HepG2 (cell line): ENCODE measurements around the gene C12orf43. TPM values are rescaled to one million over a fixed set of nuclear protein-coding genes. Genes with fewer than 3 reads are reported as not detected.

Experiments used
- BRD4 ChIP-seq: sonication (generic); formaldehyde crosslinking; IDR thresholded peaks from 2 replicates; pipeline ENCODE4 v1.4.0; 2020; ENCODE audit warnings: missing genetic modification reagents
- DR1 ChIP-seq: sonication (generic); formaldehyde crosslinking; IDR thresholded peaks from 2 replicates; pipeline ENCODE4 v1.8.0; 2021; ENCODE audit warnings: mild to moderate bottlenecking, missing genetic modification reagents, inconsistent platforms
- GTF3A ChIP-seq: sonication (generic); formaldehyde crosslinking; conservative IDR thresholded peaks from 2 replicates; pipeline ENCODE4 v1.4.0; 2020; ENCODE audit warnings: mild to moderate bottlenecking, missing genetic modification reagents
- IKZF4 ChIP-seq: sonication (generic); formaldehyde crosslinking; IDR thresholded peaks from 2 replicates; pipeline ENCODE4 v1.5.1; 2020; ENCODE audit warnings: borderline replicate concordance, mild to moderate bottlenecking, low read depth, missing genetic modification reagents; ENCODE audit errors: not compliant biosample characterization
- MBD4 ChIP-seq: IDR thresholded peaks from 2 replicates; pipeline ENCODE4 v1.6.1; 2012; ENCODE audit warnings: low read length, inconsistent platforms, borderline replicate concordance
- MEIS2 ChIP-seq: sonication (generic); formaldehyde crosslinking; IDR thresholded peaks from 2 replicates; pipeline ENCODE4 v1.9.0; 2021; ENCODE audit warnings: mild to moderate bottlenecking, missing genetic modification reagents
- PATZ1 ChIP-seq: sonication (generic); formaldehyde crosslinking; IDR thresholded peaks from 2 replicates; pipeline ENCODE4 v1.4.0; 2020; ENCODE audit warnings: missing genetic modification reagents
- PLSCR1 ChIP-seq: sonication (generic); formaldehyde crosslinking; IDR thresholded peaks from 2 replicates; pipeline ENCODE4 v1.5.0; 2020; ENCODE audit warnings: missing genetic modification reagents, mild to moderate bottlenecking, borderline replicate concordance
- SALL1 ChIP-seq: sonication (generic); formaldehyde crosslinking; IDR thresholded peaks from 2 replicates; pipeline ENCODE4 v1.8.0; 2022; ENCODE audit warnings: mild to moderate bottlenecking, missing genetic modification reagents
- SMARCE1 ChIP-seq: fragments of 450-650 bp; IDR thresholded peaks from 2 replicates; pipeline ENCODE4 v1.6.1; 2017; ENCODE audit warnings: borderline replicate concordance
- TMF1 ChIP-seq: sonication (generic); formaldehyde crosslinking; IDR thresholded peaks from 2 replicates; pipeline ENCODE4 v1.8.1; 2022; ENCODE audit warnings: low read depth, missing genetic modification reagents
- ZBTB20 ChIP-seq: sonication (generic); formaldehyde crosslinking; IDR thresholded peaks from 2 replicates; pipeline ENCODE4 v1.8.1; 2023; ENCODE audit warnings: missing genetic modification reagents, low read depth, mild to moderate bottlenecking, borderline replicate concordance
- ZNF230 ChIP-seq: sonication (generic); formaldehyde crosslinking; IDR thresholded peaks from 2 replicates; pipeline ENCODE4 v1.4.0; 2020; ENCODE audit warnings: mild to moderate bottlenecking, missing genetic modification reagents
- ZNF317 ChIP-seq: sonication (generic); formaldehyde crosslinking; IDR thresholded peaks from 2 replicates; pipeline ENCODE4 v1.5.0; 2020; ENCODE audit warnings: mild to moderate bottlenecking, missing genetic modification reagents
- ZNF556 ChIP-seq: sonication (generic); formaldehyde crosslinking; IDR thresholded peaks from 2 replicates; pipeline ENCODE4 v1.4.0; 2020; ENCODE audit warnings: mild to moderate bottlenecking, missing genetic modification reagents, borderline replicate concordance
- ZNF558 ChIP-seq: sonication (generic); formaldehyde crosslinking; IDR thresholded peaks from 2 replicates; pipeline ENCODE4 v1.9.0; 2022; ENCODE audit warnings: mild to moderate bottlenecking, missing genetic modification reagents, borderline replicate concordance
- ZNF598 ChIP-seq: sonication (generic); formaldehyde crosslinking; IDR thresholded peaks from 2 replicates; pipeline ENCODE4 v1.5.1; 2020; ENCODE audit warnings: mild to moderate bottlenecking, missing genetic modification reagents, borderline replicate concordance
- ZNF766 ChIP-seq: sonication (generic); formaldehyde crosslinking; IDR thresholded peaks from 2 replicates; pipeline ENCODE4 v1.5.0; 2020; ENCODE audit warnings: missing genetic modification reagents, borderline replicate concordance
- polyA plus RNA-seq, 8 experiments: library from polyadenylated mRNA; depleted of rRNA in 3 of 8; stranded (reverse) in 7 of 8; unstranded in 1 of 8; fragments of >200 nt; fragmentation: Illumina TruSeq in 4 of 8; extraction: Trizol in 4 of 8; gene quantifications; 2 replicates each; pipeline versions ENCODE4 v1.2.1 to v1.2.3, GENCODE V29; 2011 to 2016; ENCODE audit warnings: low read depth in 4 of 8, missing spikeins in 1 of 8, mixed read lengths in 1 of 8; ENCODE audit not compliant: insufficient read depth in 1 of 8
- total RNA-seq, 5 experiments: library from RNA; depleted of rRNA; stranded (reverse); fragments of >200 nt; fragmentation: Illumina TruSeq; extraction: Trizol; gene quantifications; 2 replicates each; pipeline ENCODE4 v1.2.3, GENCODE V29; 2016; ENCODE audit warnings: low read depth in 1 of 5
- TF ChIP-seq, protein P1 (sequence below): IDR thresholded peaks from 2 replicates; pipeline ENCODE4 v1.6.1; 2012; ENCODE audit warnings: low read depth, low read length, improper control_type of control experiment
- TF ChIP-seq, protein P2 (sequence below): sonication (generic); formaldehyde crosslinking; conservative IDR thresholded peaks from 2 replicates; pipeline ENCODE4 v1.8.0; 2022; ENCODE audit warnings: missing genetic modification reagents
- TF ChIP-seq, protein P3 (sequence below): sonication (generic); formaldehyde crosslinking; IDR thresholded peaks from 2 replicates; pipeline ENCODE4 v1.8.0; 2022; ENCODE audit warnings: low read depth, missing genetic modification reagents

Gene C12orf43
- total and polyA plus RNA-seq, 2 of the 13 experiments (the other 11 are each of a cell fraction or from before 2014, with no cell fraction given): 7.9 to 11.1 TPM

- TF ChIP-seq ZNF558 (no peak), ZBTB20 (CRISPR knock-in tag) (no peak), SALL1 (no peak), BRD4 (CRISPR knock-in tag) (no peak), IKZF4 (no peak), PLSCR1 (CRISPR knock-in tag) (no peak), ZNF556 (CRISPR knock-in tag) (no peak), GTF3A (CRISPR knock-in tag) (no peak), SMARCE1 (no peak), ZNF598 (no peak), ZNF317 (no peak), PATZ1 (CRISPR knock-in tag) (peak; percentile 63), ZNF230 (no peak), DR1 (CRISPR knock-in tag) (no peak), ZNF766 (CRISPR knock-in tag) (no peak), TMF1 (CRISPR knock-in tag) (no peak), MBD4 (no peak), MEIS2 (CRISPR knock-in tag) (no peak)
- TF ChIP-seq, protein P1, sequence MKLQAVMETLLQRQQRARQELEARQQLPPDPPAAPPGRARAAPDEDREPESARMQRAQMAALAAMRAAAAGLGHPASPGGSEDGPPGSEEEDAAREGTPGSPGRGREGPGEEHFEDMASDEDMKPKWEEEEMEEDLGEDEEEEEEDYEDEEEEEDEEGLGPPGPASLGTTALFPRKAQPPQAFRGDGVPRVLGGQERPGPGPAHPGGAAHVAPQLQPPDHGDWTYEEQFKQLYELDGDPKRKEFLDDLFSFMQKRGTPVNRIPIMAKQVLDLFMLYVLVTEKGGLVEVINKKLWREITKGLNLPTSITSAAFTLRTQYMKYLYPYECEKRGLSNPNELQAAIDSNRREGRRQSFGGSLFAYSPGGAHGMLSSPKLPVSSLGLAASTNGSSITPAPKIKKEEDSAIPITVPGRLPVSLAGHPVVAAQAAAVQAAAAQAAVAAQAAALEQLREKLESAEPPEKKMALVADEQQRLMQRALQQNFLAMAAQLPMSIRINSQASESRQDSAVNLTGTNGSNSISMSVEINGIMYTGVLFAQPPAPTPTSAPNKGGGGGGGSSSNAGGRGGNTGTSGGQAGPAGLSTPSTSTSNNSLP: no peak
- TF ChIP-seq, protein P2, sequence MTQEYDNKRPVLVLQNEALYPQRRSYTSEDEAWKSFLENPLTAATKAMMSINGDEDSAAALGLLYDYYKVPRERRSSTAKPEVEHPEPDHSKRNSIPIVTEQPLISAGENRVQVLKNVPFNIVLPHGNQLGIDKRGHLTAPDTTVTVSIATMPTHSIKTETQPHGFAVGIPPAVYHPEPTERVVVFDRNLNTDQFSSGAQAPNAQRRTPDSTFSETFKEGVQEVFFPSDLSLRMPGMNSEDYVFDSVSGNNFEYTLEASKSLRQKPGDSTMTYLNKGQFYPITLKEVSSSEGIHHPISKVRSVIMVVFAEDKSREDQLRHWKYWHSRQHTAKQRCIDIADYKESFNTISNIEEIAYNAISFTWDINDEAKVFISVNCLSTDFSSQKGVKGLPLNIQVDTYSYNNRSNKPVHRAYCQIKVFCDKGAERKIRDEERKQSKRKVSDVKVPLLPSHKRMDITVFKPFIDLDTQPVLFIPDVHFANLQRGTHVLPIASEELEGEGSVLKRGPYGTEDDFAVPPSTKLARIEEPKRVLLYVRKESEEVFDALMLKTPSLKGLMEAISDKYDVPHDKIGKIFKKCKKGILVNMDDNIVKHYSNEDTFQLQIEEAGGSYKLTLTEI (CRISPR knock-in tag): no peak
- TF ChIP-seq, protein P3, sequence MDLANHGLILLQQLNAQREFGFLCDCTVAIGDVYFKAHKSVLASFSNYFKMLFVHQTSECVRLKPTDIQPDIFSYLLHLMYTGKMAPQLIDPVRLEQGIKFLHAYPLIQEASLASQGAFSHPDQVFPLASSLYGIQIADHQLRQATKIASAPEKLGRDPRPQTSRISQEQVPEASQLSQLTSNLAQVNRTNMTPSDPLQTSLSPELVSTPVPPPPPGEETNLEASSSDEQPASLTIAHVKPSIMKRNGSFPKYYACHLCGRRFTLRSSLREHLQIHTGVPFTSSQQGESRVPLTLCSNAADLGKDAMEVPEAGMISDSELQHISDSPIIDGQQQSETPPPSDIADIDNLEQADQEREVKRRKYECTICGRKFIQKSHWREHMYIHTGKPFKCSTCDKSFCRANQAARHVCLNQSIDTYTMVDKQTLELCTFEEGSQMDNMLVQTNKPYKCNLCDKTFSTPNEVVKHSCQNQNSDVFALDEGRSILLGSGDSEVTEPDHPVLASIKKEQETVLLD (CRISPR knock-in tag): no peak
These were observed 44.1 kb upstream of the C12orf43 start (continued) for GRCh38 chr12:121060149-121061001.
